ENCODE measurements around the gene LIMS1.
"Not testable (repeated sequence)": the region's sequence is repeated elsewhere in the genome, so short reads cannot be mapped to it uniquely, and the experiment has no call there.

Gene LIMS1

DNA sequence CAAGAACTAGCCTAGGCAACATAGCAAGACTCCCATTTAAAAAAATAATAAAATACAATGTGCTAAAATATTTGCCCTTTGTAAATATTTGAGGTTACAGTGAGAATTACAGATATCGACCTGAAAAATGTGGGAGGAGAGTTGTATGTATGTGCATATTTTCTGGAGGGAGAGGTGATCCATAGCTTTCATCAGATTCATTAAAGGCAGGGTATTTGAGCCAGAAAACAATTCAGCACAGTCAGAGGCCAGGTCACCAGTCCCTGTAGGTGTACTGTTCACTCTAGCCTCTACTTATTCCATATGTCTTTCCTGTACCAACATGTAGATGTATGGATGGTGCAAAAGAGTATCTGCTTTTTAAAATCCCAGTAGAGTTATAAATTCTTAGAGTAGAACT lies 136.0 kb downstream of the LIMS1 start:
- not testable (repeated sequence) for H3K4me1 ChIP-seq (ENCODE audit: control insufficient read depth, low read depth, low read length); H2AK5ac ChIP-seq (ENCODE audit: low read length); H3K4me2 ChIP-seq (ENCODE audit: low read length); H4K5ac ChIP-seq (ENCODE audit: low read length); H2BK15ac ChIP-seq (replicated peaks; ENCODE audit: low read depth); H2BK120ac ChIP-seq (ENCODE audit: low read depth, low read length); H3K56ac ChIP-seq (ENCODE audit: low read length); H2BK5ac ChIP-seq (ENCODE audit: low read length); H3K23ac ChIP-seq (ENCODE audit: low read length); H3K79me1 ChIP-seq (ENCODE audit: low read length); H3K4me3 ChIP-seq (ENCODE audit: low read length); H3K18ac ChIP-seq (ENCODE audit: low read length); H3K9ac ChIP-seq (ENCODE audit: low read length); H3K27ac ChIP-seq (ENCODE audit: low read depth, low read length); H3K36me3 ChIP-seq (ENCODE audit: control insufficient read depth, insufficient read depth, low read length); H3K79me2 ChIP-seq (ENCODE audit: control insufficient read depth, insufficient read depth, low read length); DNase-seq; H3K27me3 ChIP-seq (ENCODE audit: insufficient read depth, low read length, poor library complexity); H3K4ac ChIP-seq (ENCODE audit: low read depth, low read length); H4K8ac ChIP-seq (ENCODE audit: low read depth, low read length)
- WGBS (ENCODE audit: extremely low coverage, insufficient coverage, low lambda C conversion rate), result no CpG with 5 or more reads among the region's 1 CpG

DNA sequence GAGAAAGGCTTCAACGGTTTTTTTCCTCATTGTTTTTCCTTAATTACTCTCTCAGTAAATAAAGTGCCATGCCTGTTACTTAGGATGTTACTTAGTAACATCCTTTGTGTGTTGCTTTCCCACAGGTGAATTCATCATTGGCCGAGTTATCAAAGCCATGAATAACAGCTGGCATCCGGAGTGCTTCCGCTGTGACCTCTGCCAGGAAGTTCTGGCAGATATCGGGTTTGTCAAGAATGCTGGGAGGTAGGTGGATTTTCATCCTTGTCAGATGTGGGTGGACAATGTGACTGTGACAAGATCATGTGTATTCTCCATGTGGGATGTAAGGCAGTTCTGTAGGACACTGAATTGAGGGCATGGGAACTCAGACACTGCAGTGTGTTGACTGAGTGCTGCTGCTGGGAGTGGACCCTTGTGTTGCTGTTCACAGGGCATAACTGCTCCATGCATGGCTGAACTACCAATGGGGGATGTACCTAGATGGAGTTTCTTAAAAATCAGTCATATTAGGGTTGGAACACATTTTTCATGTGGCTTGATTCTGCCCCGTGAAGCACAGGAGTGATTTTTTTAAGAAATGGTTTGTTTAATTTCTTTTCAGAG lies 138.0 kb downstream of the LIMS1 start:
- H2AK5ac ChIP-seq (ENCODE audit: low read length); H3K4me3 ChIP-seq (ENCODE audit: low read length); H3K4ac ChIP-seq (ENCODE audit: low read depth, low read length); H4K8ac ChIP-seq (ENCODE audit: low read depth, low read length); H3K79me2 ChIP-seq (ENCODE audit: control insufficient read depth, insufficient read depth, low read length); H3K27ac ChIP-seq (ENCODE audit: low read depth, low read length); H2BK15ac ChIP-seq (replicated peaks; ENCODE audit: low read depth); H3K23ac ChIP-seq (ENCODE audit: low read length); H3K4me1 ChIP-seq (ENCODE audit: control insufficient read depth, low read depth, low read length); H4K5ac ChIP-seq (ENCODE audit: low read length); H3K56ac ChIP-seq (ENCODE audit: low read length); H2BK120ac ChIP-seq (ENCODE audit: low read depth, low read length); H3K9ac ChIP-seq (ENCODE audit: low read length); DNase-seq; H3K4me2 ChIP-seq (ENCODE audit: low read length); H3K36me3 ChIP-seq (ENCODE audit: control insufficient read depth, insufficient read depth, low read length); H3K27me3 ChIP-seq (ENCODE audit: insufficient read depth, low read length, poor library complexity); H3K18ac ChIP-seq (ENCODE audit: low read length); H3K79me1 ChIP-seq (ENCODE audit: low read length); H2BK5ac ChIP-seq (ENCODE audit: low read length): not testable (repeated sequence)
- no CpG with 5 or more reads among the region's 6 CpGs for WGBS (ENCODE audit: extremely low coverage, insufficient coverage, low lambda C conversion rate)

DNA sequence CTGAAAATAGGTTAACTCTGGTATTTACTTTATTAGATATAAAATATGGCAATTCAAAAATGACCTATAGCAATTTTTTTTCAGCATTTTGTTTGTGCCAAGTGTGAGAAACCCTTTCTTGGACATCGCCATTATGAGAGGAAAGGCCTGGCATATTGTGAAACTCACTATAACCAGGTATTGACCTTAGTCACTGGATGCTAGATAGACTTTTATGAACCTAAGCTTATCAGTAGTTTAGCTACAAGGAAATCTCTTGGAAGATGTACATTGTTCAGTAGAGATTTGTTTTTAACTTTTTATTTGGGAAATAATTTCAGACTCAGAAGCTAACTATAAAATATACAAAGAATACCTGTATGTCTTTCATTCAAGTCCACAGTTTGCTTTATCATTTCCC lies 142.3 kb downstream of the LIMS1 start:
- not testable (repeated sequence) for H3K4me2 ChIP-seq (ENCODE audit: low read length); H3K23ac ChIP-seq (ENCODE audit: low read length); H2BK15ac ChIP-seq (replicated peaks; ENCODE audit: low read depth); H3K4ac ChIP-seq (ENCODE audit: low read depth, low read length); H4K5ac ChIP-seq (ENCODE audit: low read length); H4K8ac ChIP-seq (ENCODE audit: low read depth, low read length); H3K4me1 ChIP-seq (ENCODE audit: control insufficient read depth, low read depth, low read length); H2BK5ac ChIP-seq (ENCODE audit: low read length); H3K4me3 ChIP-seq (ENCODE audit: low read length); H3K79me2 ChIP-seq (ENCODE audit: control insufficient read depth, insufficient read depth, low read length); H3K9ac ChIP-seq (ENCODE audit: low read length); H3K18ac ChIP-seq (ENCODE audit: low read length); H3K79me1 ChIP-seq (ENCODE audit: low read length); DNase-seq; H3K56ac ChIP-seq (ENCODE audit: low read length); H3K27me3 ChIP-seq (ENCODE audit: insufficient read depth, low read length, poor library complexity); H2AK5ac ChIP-seq (ENCODE audit: low read length); H2BK120ac ChIP-seq (ENCODE audit: low read depth, low read length); H3K36me3 ChIP-seq (ENCODE audit: control insufficient read depth, insufficient read depth, low read length); H3K27ac ChIP-seq (ENCODE audit: low read depth, low read length)
- no CpG with 5 or more reads among the region's 1 CpG for WGBS (ENCODE audit: extremely low coverage, insufficient coverage, low lambda C conversion rate)

- not testable (repeated sequence) for H3K9ac ChIP-seq (ENCODE audit: low read length); DNase-seq; H3K18ac ChIP-seq (ENCODE audit: low read length); H2AK5ac ChIP-seq (ENCODE audit: low read length); H3K79me1 ChIP-seq (ENCODE audit: low read length); H2BK5ac ChIP-seq (ENCODE audit: low read length); H3K4ac ChIP-seq (ENCODE audit: low read depth, low read length); H2BK120ac ChIP-seq (ENCODE audit: low read depth, low read length); H4K8ac ChIP-seq (ENCODE audit: low read depth, low read length); H3K4me1 ChIP-seq (ENCODE audit: control insufficient read depth, low read depth, low read length); H3K27ac ChIP-seq (ENCODE audit: low read depth, low read length); H3K4me3 ChIP-seq (ENCODE audit: low read length); H4K5ac ChIP-seq (ENCODE audit: low read length); H3K79me2 ChIP-seq (ENCODE audit: control insufficient read depth, insufficient read depth, low read length); H3K4me2 ChIP-seq (ENCODE audit: low read length); H2BK15ac ChIP-seq (replicated peaks; ENCODE audit: low read depth); H3K36me3 ChIP-seq (ENCODE audit: control insufficient read depth, insufficient read depth, low read length); H3K56ac ChIP-seq (ENCODE audit: low read length); H3K23ac ChIP-seq (ENCODE audit: low read length); H3K27me3 ChIP-seq (ENCODE audit: insufficient read depth, low read length, poor library complexity)
- WGBS (ENCODE audit: extremely low coverage, insufficient coverage, low lambda C conversion rate), result no CpG with 5 or more reads among the region's 4 CpGs
Measured at GRCh38 chr2:108677239-108677744, 143.0 kb downstream of the LIMS1 start.

- not testable (repeated sequence) for H3K23ac ChIP-seq (ENCODE audit: low read length); DNase-seq; H3K4me2 ChIP-seq (ENCODE audit: low read length); H2AK5ac ChIP-seq (ENCODE audit: low read length); H3K79me2 ChIP-seq (ENCODE audit: control insufficient read depth, insufficient read depth, low read length); H3K27me3 ChIP-seq (ENCODE audit: insufficient read depth, low read length, poor library complexity); H4K5ac ChIP-seq (ENCODE audit: low read length); H3K18ac ChIP-seq (ENCODE audit: low read length); H2BK5ac ChIP-seq (ENCODE audit: low read length); H3K4me1 ChIP-seq (ENCODE audit: control insufficient read depth, low read depth, low read length); H3K4ac ChIP-seq (ENCODE audit: low read depth, low read length); H3K56ac ChIP-seq (ENCODE audit: low read length); H2BK120ac ChIP-seq (ENCODE audit: low read depth, low read length); H3K79me1 ChIP-seq (ENCODE audit: low read length); H3K36me3 ChIP-seq (ENCODE audit: control insufficient read depth, insufficient read depth, low read length); H3K9ac ChIP-seq (ENCODE audit: low read length); H4K8ac ChIP-seq (ENCODE audit: low read depth, low read length); H2BK15ac ChIP-seq (replicated peaks; ENCODE audit: low read depth); H3K4me3 ChIP-seq (ENCODE audit: low read length); H3K27ac ChIP-seq (ENCODE audit: low read depth, low read length)
- WGBS (ENCODE audit: extremely low coverage, insufficient coverage, low lambda C conversion rate), result no CpG with 5 or more reads among the region's 4 CpGs
Measured at GRCh38 chr2:108678198-108678651, 144.0 kb downstream of the LIMS1 start.

DNA sequence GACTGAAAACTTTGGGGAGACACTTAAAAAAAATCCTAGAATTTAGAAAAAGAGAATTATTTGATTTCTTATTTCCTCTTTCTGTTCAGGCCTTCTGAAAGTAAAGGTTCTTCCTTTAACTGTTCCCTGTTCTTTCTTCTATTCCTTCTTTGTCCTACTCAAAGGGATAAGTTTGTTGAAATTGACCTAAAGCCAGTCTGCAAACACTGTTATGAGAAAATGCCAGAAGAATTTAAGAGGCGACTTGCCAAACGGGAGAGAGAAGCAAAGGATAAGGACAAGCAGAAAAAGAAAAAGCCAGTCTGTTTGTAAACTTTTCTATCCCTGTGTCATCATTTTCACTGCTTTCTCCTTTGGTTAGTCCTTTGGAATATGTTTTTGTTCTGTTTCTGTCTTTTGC lies 146.5 kb downstream of the LIMS1 start:
- H3K56ac ChIP-seq (ENCODE audit: low read length); H3K9ac ChIP-seq (ENCODE audit: low read length); DNase-seq; H3K27me3 ChIP-seq (ENCODE audit: insufficient read depth, low read length, poor library complexity); H3K27ac ChIP-seq (ENCODE audit: low read depth, low read length); H2BK5ac ChIP-seq (ENCODE audit: low read length); H3K4me1 ChIP-seq (ENCODE audit: control insufficient read depth, low read depth, low read length); H3K18ac ChIP-seq (ENCODE audit: low read length); H4K5ac ChIP-seq (ENCODE audit: low read length); H2AK5ac ChIP-seq (ENCODE audit: low read length); H3K79me2 ChIP-seq (ENCODE audit: control insufficient read depth, insufficient read depth, low read length); H3K23ac ChIP-seq (ENCODE audit: low read length); H2BK15ac ChIP-seq (replicated peaks; ENCODE audit: low read depth); H3K4me2 ChIP-seq (ENCODE audit: low read length); H4K8ac ChIP-seq (ENCODE audit: low read depth, low read length); H3K4ac ChIP-seq (ENCODE audit: low read depth, low read length); H3K79me1 ChIP-seq (ENCODE audit: low read length); H3K4me3 ChIP-seq (ENCODE audit: low read length); H2BK120ac ChIP-seq (ENCODE audit: low read depth, low read length); H3K36me3 ChIP-seq (ENCODE audit: control insufficient read depth, insufficient read depth, low read length): not testable (repeated sequence)
- WGBS (ENCODE audit: extremely low coverage, insufficient coverage, low lambda C conversion rate), result no CpG with 5 or more reads among the region's 2 CpGs
